BE2C (cell line): ENCODE measurements around the gene GINS2.

ENCODE experiments used
- DNase-seq: peaks from one replicate; pipeline ENCODE4 v3.0.0-alpha.2; 2020
- H3K27me3 ChIP-seq: fragments of 250-450 bp; sonication (Bioruptor Pico); 2 replicates; pipeline ENCODE4 v1.5.1; 2020; ENCODE audit warnings: mild to moderate bottlenecking
- H3K36me3 ChIP-seq: fragments of 250-450 bp; sonication (Bioruptor Pico); 2 replicates; pipeline ENCODE4 v1.5.1; 2020; ENCODE audit warnings: mild to moderate bottlenecking
- H3K4me1 ChIP-seq: fragments of 250-450 bp; sonication (Bioruptor Pico); 2 replicates; pipeline ENCODE4 v1.5.1; 2020
- H3K4me3 ChIP-seq: 2 replicates; pipeline ENCODE4 v1.5.1; 2011; ENCODE audit warnings: low read depth, low read length
- H3K9me3 ChIP-seq: fragments of 250-450 bp; sonication (Bioruptor Pico); 2 replicates; pipeline ENCODE4 v1.5.1; 2020
- TF ChIP-seq, protein P1 (sequence below): IDR thresholded peaks from 2 replicates; pipeline ENCODE4 v1.5.1; 2012; ENCODE audit warnings: mild to moderate bottlenecking, low read depth, low read length

Gene GINS2

DNA sequence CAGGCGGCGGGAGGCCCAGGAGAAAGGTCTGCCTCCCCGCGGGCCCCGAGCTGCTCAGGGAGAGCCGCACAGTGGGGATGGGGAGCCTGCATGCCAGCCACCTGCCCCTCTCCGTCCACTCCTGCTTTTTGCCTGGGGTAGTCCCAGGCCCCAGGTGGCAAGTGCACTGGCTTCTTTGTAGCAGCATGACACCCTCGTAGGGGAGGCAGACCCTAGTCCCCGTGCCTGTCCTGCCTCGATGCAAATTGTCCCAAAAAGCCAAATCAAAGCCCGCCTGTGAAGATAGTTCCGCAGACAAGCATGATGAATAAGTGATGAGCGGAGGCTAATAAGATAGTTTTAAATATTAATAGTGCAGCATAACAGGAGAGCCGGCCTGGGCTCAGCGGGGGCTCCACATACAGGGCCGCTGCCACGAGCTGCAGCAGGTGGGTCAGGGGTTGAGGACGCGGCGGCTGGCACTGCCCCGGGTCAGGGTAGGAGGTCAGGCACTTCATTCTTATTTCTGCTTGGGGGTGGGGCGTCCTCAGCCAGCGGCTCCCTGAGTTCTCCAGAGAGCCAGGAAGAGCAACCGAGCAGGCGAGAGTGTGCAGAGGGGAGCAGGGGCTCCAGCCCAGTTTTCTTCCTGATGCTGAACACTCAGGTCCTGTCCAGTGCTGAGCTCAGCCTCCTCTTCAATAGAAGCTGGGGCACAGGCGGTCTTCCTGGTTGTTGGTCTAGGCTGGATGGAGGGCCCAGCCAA, 26.8 kb downstream of the GINS2 start:
- no peak for DNase-seq
- no peaks in the 10 kb centered on the region for H3K27me3 ChIP-seq
- no peak overlapping the region for H3K4me3 ChIP-seq
- peaks cover 100% of the 10 kb centered on the region for H3K36me3 ChIP-seq
- H3K4me1 ChIP-seq, result peaks cover 4% of the 10 kb centered on the region; the same call in 1 of the 2 replicates
- H3K9me3 ChIP-seq, result no peaks in the 10 kb centered on the region
- TF ChIP-seq, protein P1, sequence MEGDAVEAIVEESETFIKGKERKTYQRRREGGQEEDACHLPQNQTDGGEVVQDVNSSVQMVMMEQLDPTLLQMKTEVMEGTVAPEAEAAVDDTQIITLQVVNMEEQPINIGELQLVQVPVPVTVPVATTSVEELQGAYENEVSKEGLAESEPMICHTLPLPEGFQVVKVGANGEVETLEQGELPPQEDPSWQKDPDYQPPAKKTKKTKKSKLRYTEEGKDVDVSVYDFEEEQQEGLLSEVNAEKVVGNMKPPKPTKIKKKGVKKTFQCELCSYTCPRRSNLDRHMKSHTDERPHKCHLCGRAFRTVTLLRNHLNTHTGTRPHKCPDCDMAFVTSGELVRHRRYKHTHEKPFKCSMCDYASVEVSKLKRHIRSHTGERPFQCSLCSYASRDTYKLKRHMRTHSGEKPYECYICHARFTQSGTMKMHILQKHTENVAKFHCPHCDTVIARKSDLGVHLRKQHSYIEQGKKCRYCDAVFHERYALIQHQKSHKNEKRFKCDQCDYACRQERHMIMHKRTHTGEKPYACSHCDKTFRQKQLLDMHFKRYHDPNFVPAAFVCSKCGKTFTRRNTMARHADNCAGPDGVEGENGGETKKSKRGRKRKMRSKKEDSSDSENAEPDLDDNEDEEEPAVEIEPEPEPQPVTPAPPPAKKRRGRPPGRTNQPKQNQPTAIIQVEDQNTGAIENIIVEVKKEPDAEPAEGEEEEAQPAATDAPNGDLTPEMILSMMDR, result no peak

DNA sequence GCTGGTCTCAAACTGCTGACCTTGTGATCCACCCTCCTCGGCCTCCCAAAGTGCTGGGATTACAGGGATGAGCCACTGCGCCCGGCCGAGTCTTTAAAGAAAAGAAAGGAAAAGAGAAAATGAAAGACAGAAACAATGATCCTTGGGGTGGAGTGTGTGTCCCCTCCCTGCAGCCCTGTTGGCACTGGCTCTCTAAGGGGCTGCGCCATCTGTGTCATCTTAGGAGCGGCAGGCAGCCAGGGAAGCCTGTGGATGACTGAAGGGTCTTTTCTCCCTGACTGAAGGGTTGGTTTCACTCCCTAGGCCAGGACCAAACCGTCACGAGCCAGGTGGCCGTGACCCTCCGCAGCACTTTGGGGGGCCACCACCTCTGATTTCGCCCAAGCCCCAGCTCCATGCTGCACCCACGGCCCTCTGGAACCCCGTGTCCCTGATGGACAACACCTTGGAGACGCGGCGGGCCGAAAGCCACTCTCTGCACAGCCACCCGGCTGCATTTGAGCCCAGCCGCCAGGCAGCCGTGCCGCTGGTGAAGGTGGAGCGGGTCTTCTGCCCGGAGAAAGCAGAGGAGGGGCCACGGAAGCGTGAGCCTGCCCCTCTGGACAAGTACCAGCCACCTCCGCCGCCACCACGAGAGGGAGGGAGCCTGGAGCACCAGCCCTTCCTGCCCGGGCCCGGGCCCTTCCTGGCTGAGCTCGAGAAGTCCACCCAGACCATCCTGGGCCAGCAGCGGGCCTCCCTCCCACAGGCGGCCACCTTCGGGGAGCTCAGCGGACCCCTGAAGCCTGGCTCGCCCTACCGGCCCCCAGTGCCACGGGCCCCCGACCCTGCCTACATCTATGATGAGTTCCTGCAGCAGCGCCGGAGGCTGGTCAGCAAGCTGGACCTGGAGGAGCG, 27.7 kb downstream of the GINS2 start:
- Histone ChIP-seq H3K27me3 (no peaks in the 10 kb centered on the region), H3K4me3 (no peak overlapping the region), H3K9me3 (no peaks in the 10 kb centered on the region), H3K36me3 (peaks cover 100% of the 10 kb centered on the region), H3K4me1 (peaks cover 4% of the 10 kb centered on the region; the same call in 1 of the 2 replicates)
- TF ChIP-seq, protein P1, result no peak
- DNase-seq, result no peak

DNA sequence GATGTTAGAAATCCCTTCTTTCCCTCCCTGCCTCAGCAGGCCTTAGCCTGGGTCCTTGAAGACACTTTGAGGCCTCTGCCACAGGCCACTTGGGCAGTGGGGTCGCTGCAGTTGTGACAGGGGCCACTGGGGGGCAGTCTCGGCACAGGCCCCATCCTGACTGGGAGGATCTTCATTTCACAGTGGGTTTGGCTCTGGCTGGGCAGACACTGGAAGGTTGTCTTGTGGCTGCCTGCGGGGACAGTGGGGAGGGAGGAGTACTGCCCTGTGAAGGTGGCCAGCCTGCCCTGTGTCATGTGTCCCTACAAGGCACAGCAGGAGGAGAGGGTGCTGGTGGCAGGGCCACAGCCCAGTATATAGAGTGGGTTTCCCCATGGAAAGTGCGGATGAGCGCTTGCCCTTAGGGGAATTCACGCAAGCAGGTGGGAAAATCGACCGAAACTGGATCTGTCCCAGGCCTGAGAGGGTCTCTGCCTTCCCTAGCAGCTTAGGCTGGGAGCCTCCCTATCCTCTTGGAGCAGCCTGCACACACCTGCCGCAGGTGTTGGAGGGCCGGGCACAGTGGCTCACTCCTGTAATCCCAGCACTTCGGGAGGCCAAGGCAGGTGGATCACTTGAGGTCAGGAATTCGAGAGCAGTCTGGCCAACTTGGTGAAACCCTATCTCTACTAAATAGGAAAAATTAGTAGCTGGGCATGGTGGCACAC, 28.8 kb downstream of the GINS2 start:
- TF ChIP-seq, protein P1, result peak; percentile 97
- peaks cover 99% of the 10 kb centered on the region for H3K36me3 ChIP-seq
- DNase-seq, result peak; percentile 81
- peaks cover 4% of the 10 kb centered on the region; the same call in 1 of the 2 replicates for H3K4me1 ChIP-seq
- no peak overlapping the region for H3K4me3 ChIP-seq
- H3K27me3 ChIP-seq, result no peaks in the 10 kb centered on the region
- H3K9me3 ChIP-seq, result no peaks in the 10 kb centered on the region

DNA sequence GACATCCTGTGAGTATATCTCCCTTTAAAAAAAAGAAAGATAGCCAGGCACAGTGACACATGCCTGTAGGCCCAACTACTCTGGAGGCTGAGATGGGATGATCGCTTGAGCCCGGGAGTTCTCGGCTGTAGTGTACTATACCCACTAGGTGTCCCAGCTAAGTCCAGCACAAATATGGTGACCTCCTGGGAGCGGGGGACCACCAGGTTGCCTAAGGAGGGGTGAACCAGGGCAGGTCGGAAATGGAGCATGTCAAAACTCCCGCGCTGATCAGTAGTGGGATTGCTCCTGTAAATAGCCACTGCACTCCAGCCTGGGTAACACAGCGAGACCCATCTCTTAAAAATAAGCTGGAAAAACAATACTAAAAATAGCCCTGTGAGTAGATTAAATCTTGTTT, 29.4 kb downstream of the GINS2 start:
- H3K27me3 ChIP-seq, result no peaks in the 10 kb centered on the region
- H3K4me1 ChIP-seq, result peaks cover 4% of the 10 kb centered on the region; the same call in 1 of the 2 replicates
- no peaks in the 10 kb centered on the region for H3K9me3 ChIP-seq
- H3K36me3 ChIP-seq, result peaks cover 99% of the 10 kb centered on the region
- no peak overlapping the region for H3K4me3 ChIP-seq
- DNase-seq, result no peak
- TF ChIP-seq, protein P1, result no peak

DNA sequence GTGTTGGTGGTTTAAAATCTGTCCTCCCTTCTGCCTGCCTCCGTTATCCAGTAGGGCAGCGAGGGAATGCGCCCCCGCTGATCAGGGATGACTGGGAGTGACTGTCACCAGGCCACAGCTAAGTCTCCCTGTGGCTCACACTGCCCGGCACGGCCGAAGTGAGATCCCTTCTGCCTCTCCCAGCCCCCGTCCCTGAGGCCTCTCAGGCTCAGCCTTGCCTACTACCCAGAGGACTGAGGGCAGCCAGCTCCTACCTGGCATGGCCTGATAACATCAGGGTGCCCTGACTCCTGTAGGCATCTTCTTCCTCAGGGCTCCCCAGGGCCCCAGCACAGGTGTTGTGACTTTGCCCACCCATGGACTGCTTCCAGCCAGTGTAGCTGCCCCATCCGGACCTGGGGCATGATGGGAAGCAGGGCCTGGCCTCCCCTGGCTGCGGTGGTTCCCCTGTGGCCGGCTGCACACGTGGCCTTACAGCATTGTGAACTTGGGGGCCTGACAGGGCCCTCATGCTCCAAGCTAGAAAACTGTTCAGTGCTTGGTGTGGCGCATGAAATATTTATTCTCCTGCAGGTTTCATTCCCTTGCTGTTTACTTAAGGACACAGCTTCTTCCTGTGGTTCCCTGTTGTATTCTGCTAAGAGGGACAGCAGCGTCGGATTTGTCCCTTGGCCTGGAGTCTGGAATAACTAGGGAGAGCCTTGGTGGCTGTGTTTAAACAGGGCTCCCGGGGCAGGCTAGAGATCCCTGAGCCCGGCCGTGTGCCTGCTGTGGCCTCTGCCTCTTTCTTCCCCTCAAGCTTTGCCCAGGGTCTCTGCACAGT, 30.0 kb downstream of the GINS2 start:
- Histone ChIP-seq H3K36me3 (peaks cover 99% of the 10 kb centered on the region), H3K9me3 (no peaks in the 10 kb centered on the region), H3K27me3 (no peaks in the 10 kb centered on the region), H3K4me1 (peaks cover 4% of the 10 kb centered on the region; the same call in 1 of the 2 replicates), H3K4me3 (no peak overlapping the region)
- TF ChIP-seq, protein P1, result no peak
- no peak for DNase-seq
